D721Med (cell line): ENCODE data around the gene TCF19.

Experiments
- DNase-seq: peaks from one replicate; pipeline ENCODE4 v3.0.0; 2011; ENCODE audit warnings: low spot score; ENCODE audit not compliant: insufficient read length
- FAIRE-seq: peaks from 2 replicates; lab custom pipeline; 2011; peaks lifted over from hg19 to GRCh38; lab: Jason Lieb, UNC
- TF ChIP-seq, protein P1 (sequence below): IDR thresholded peaks from 2 replicates; pipeline ENCODE4 v1.5.1; 2012; ENCODE audit warnings: mild to moderate bottlenecking, control low read depth; ENCODE audit not compliant: insufficient read depth; ENCODE audit errors: missing control alignments

The TCF19 gene

DNA sequence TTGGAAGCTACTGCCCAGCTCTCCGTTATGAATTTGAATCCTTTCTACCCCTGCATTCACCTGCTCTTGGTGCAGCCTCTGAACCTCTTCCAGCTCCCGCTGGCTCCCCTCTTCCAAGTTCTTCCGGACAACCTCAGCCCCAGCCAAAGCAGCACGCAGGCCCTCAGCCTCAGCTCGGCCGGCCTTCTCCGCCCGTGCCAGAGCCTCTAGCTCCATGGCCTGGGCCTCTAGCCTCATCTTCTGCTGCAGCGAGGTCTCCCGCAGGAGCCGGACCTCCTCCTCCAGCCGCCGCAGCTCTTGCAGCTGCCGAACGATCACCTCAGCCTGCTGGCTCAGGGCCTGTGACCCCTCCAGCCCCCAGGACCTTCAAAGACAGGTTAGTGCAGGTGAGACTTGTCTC, 4.0 kb upstream of the TCF19 start:
- FAIRE-seq, result no peak
- DNase-seq, result no peak
- TF ChIP-seq, protein P1, sequence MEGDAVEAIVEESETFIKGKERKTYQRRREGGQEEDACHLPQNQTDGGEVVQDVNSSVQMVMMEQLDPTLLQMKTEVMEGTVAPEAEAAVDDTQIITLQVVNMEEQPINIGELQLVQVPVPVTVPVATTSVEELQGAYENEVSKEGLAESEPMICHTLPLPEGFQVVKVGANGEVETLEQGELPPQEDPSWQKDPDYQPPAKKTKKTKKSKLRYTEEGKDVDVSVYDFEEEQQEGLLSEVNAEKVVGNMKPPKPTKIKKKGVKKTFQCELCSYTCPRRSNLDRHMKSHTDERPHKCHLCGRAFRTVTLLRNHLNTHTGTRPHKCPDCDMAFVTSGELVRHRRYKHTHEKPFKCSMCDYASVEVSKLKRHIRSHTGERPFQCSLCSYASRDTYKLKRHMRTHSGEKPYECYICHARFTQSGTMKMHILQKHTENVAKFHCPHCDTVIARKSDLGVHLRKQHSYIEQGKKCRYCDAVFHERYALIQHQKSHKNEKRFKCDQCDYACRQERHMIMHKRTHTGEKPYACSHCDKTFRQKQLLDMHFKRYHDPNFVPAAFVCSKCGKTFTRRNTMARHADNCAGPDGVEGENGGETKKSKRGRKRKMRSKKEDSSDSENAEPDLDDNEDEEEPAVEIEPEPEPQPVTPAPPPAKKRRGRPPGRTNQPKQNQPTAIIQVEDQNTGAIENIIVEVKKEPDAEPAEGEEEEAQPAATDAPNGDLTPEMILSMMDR, result no peak

DNA sequence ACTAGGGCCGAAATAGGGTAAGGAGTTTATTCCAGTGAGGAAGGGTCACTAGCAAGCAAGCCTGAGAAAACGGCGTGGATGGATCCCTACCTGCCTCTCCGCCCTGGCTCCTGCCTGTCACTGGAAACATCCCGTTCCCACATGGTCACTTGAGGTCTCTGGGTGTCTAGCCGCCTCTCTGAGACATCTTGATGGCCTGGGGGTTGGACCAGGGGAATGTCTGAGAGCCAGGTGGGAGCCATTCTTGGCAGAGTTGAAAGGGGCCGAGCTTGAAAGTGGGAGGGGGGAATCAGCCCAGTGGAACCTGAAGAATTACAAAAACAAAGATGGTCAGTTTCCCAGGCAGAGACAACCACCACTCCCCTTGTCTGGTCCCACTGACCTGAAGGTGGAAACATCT, 1.7 kb upstream of the TCF19 start:
- TF ChIP-seq, protein P1, result no peak
- no peak for DNase-seq
- no peak for FAIRE-seq

- TF ChIP-seq, protein P1, result no peak
- DNase-seq (no peak), FAIRE-seq (no peak)
Measured at GRCh38 chr6:31157513-31158139, 763 bp upstream of the TCF19 start, which contains the start of gene CCHCR1. Gene CCHCR1 (minus strand): TSS chr6:31157802. CDS start chr6:31157600, 202 bp downstream.

GRCh38 chr6:31158863-31159855, 770 bp downstream of the TCF19 start:
- TF ChIP-seq, protein P1, result no peak
- no peak for FAIRE-seq
- DNase-seq, result no peak

DNA sequence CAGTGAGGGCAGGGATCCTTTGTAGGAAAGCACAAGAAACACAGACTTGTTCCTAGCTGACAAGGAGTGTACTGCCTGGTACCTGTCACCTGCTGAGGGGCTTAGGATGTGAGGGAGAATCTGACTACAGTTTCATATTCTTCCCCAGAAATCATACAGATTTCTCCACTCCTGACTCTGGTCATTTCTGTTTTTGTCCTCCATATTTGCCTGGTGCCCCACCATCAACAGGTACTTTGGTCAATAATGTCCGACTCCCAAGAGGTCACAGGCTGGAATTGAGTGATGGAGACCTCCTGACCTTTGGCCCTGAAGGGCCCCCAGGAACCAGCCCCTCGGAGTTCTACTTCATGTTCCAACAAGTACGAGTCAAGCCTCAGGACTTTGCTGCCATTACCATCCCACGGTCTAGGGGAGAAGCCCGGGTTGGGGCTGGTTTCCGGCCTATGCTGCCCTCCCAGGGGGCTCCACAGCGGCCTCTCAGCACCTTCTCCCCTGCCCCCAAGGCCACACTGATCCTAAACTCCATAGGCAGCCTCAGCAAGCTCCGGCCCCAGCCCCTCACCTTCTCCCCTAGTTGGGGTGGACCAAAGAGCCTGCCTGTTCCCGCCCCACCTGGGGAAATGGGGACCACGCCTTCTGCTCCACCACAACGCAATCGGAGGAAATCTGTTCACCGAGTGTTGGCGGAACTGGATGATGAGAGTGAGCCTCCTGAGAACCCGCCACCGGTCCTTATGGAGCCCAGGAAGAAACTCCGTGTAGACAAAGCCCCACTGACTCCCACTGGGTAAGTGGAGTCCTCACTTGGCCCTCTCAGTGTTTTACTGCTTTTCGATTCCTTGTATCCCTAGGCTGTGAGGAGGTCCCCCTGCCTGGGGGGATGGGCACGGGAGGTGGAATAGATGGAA, 3.1 kb downstream of the TCF19 start:
- TF ChIP-seq, protein P1, result no peak
- no peak for DNase-seq
- FAIRE-seq, result no peak

DNA sequence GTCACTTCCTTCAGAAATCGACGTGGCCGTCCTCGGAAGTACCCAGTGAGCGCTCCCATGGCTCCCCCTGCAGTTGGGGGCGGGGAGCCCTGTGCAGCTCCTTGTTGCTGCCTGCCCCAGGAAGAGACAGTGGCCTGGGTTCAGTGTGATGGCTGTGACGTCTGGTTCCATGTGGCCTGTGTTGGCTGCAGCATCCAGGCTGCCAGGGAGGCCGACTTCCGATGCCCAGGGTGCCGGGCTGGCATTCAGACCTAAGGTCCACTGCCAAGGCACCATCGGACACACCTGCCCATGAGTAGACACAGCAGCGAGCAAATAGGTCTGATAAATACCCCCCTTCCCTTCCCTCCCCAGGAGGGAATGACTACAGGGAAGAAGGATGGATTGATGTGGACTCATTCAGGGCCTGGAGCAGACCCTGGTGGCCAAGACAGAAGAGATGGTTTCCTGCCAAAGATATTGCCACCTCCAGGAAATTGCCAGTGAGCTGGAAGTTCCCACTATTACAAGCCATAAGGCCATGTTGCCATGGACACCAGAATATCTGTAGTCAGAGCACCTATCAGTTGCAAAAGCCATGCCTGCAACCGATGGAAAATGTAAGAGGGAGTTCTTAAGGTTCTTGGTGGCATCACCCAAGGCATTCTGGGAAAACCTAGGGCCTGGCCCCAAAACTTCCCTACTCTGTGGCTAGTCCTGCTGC, 4.2 kb downstream of the TCF19 start:
- TF ChIP-seq, protein P1, result no peak
- no peak for DNase-seq
- no peak for FAIRE-seq
